ENCODE data around the gene RASGRP2. TPM values are rescaled to one million over a fixed set of nuclear protein-coding genes. Genes with fewer than 3 reads are reported as not detected.
A peak's percentile ranks its signal among the peaks of the same experiment; 100 is the strongest.

The RASGRP2 gene
- total RNA-seq, 1 experiment from 2014 or later, result 26.9 TPM

DNA sequence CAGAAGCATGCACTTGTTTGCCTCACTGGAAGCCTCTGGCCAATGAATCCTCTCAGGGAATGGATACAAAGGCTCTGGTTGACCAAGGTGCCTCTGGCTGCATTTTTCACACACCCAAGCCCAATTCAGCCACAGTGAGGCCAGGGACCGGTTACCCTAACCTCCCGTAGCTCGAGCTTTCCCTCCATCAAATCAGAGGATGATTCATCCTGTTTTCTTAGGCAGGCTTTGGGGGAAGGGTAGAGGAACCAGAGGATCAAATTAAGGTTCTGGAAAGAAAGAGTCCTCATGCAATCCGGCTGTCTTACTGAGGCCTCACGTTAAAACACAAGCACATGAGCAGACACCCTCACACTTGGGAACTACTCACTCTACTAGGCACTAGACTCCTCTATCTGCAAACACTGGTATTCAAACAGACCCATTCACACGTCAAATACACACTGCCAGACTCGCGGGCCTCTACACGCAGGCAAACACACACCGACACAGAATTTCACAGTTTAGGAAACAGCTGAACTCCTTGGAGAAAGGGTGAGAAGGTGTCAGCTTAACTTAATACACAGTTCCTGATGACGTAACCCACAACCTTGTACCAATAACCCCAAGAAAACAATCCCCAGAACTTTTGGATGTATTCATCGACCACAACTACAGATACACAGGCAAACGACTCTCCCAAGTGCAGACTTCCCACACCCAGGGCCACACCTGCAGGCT is 33.4 kb downstream of the RASGRP2 start:
- Histone ChIP-seq H4K91ac (ENCODE audit: insufficient read length, low read depth, low read length) (no peak overlapping the region), H4K5ac (ENCODE audit: insufficient read length, low read depth, low read length) (no peak overlapping the region), H3K9me3 (ENCODE audit: control insufficient read depth, low read depth, low read length) (no peaks in the 10 kb centered on the region), H3K4me2 (ENCODE audit: insufficient read depth, insufficient read length, low read length) (peak overlapping the region; percentile 20), H3K14ac (ENCODE audit: insufficient read depth, low read length) (no peak overlapping the region), H4K20me1 (ENCODE audit: control insufficient read depth, insufficient read depth, insufficient read length) (no peaks in the 10 kb centered on the region), H2AK5ac (ENCODE audit: insufficient read length, low read length) (no peak overlapping the region), H2BK12ac (ENCODE audit: insufficient read length, low read depth, low read length) (no peak overlapping the region), H3K27ac (ENCODE audit: insufficient read length, low read depth, low read length) (no peak overlapping the region), H3K27me3 (ENCODE audit: insufficient read depth, low read length) (peaks cover 9% of the 10 kb centered on the region; the same call in 1 of the 2 replicates), H2BK15ac (ENCODE audit: low read depth, low read length) (no peak overlapping the region), H3T11ph (ENCODE audit: low read length) (no peak overlapping the region), H2BK5ac (ENCODE audit: insufficient read length, low read length) (no peak overlapping the region), H3K9ac (ENCODE audit: extremely low read depth, insufficient read length, low read length) (no peak overlapping the region), H3K18ac (ENCODE audit: insufficient read length, low read depth, low read length) (no peak overlapping the region), H2BK20ac (ENCODE audit: low read depth, low read length, poor library complexity, severe bottlenecking) (no peak overlapping the region), H3K4ac (ENCODE audit: low read depth, low read length) (no peak overlapping the region), H4K8ac (replicated peaks; ENCODE audit: insufficient read length, low read depth, low read length) (no peak overlapping the region), H3K79me2 (ENCODE audit: insufficient read depth, low read length) (no peaks in the 10 kb centered on the region), H3K23me2 (ENCODE audit: insufficient read length, low read depth, low read length, poor library complexity, severe bottlenecking) (peaks cover 6% of the 10 kb centered on the region), H3K79me1 (ENCODE audit: insufficient read depth, low read depth, low read length, poor library complexity, severe bottlenecking) (no peaks in the 10 kb centered on the region), H3K23ac (ENCODE audit: insufficient read length, low read depth, low read length) (no peak overlapping the region), H3K56ac (ENCODE audit: insufficient read length, low read depth, low read length) (no peak overlapping the region), H2BK120ac (ENCODE audit: low read depth, low read length, poor library complexity, severe bottlenecking) (no peak overlapping the region), H2AFZ (ENCODE audit: low read length) (no peak overlapping the region), H3K4me1 (ENCODE audit: insufficient read depth, low read length) (peaks cover 11% of the 10 kb centered on the region; the same call in 1 of the 2 replicates)
- WGBS (ENCODE audit: extremely low coverage, insufficient read length, low lambda C conversion rate), result no CpG with 5 or more reads among the region's 13 CpGs
- H3K9me3 Mint-ChIP-seq, result no peaks in the 10 kb centered on the region; a peak in 2 of 5 replicates
- TF ChIP-seq, protein P1, sequence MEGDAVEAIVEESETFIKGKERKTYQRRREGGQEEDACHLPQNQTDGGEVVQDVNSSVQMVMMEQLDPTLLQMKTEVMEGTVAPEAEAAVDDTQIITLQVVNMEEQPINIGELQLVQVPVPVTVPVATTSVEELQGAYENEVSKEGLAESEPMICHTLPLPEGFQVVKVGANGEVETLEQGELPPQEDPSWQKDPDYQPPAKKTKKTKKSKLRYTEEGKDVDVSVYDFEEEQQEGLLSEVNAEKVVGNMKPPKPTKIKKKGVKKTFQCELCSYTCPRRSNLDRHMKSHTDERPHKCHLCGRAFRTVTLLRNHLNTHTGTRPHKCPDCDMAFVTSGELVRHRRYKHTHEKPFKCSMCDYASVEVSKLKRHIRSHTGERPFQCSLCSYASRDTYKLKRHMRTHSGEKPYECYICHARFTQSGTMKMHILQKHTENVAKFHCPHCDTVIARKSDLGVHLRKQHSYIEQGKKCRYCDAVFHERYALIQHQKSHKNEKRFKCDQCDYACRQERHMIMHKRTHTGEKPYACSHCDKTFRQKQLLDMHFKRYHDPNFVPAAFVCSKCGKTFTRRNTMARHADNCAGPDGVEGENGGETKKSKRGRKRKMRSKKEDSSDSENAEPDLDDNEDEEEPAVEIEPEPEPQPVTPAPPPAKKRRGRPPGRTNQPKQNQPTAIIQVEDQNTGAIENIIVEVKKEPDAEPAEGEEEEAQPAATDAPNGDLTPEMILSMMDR (conservative IDR thresholded peaks at IDR 0.05), result no peak
- peaks cover 73% of the 10 kb centered on the region for H3K27me3 Mint-ChIP-seq (ENCODE audit: low read depth)
- no peak overlapping the region for H3K27ac Mint-ChIP-seq
- H3K36me3 Mint-ChIP-seq (ENCODE audit: insufficient read depth in 1 of 3, low read depth in 3 of 3), result no peaks in the 10 kb centered on the region
- H3K4me3 Mint-ChIP-seq, result peak overlapping the region in 1 of 2 experiments; percentile 79; a peak in 3 of 5 replicates
- peaks cover 25 to 52% of the 10 kb centered on the region in 2 experiments for H3K4me1 Mint-ChIP-seq
- no peak for DNase-seq
